GM12873 (cell line): Measurements from ENCODE around the gene MTSS2.

Experiments used
- CTCF ChIP-seq: IDR thresholded peaks from 2 replicates; pipeline ENCODE4 v1.5.1; 2012; ENCODE audit warnings: low read depth, mild to moderate bottlenecking, moderate library complexity, low read length, control low read depth; ENCODE audit not compliant: insufficient read depth; ENCODE audit errors: missing control alignments

The MTSS2 gene

GRCh38 chr16:70726892-70727361 is 41.1 kb upstream of the MTSS2 start:
- TF ChIP-seq CTCF = no peak

GRCh38 chr16:70725912-70726828 is 40.3 kb upstream of the MTSS2 start:
- no peak for TF ChIP-seq CTCF

- no peak for TF ChIP-seq CTCF
Measured at GRCh38 chr16:70725024-70725911, 39.4 kb upstream of the MTSS2 start.

GRCh38 chr16:70724146-70725023 is 38.5 kb upstream of the MTSS2 start:
- no peak for TF ChIP-seq CTCF

GRCh38 chr16:70723740-70724145 is 37.9 kb upstream of the MTSS2 start:
- TF ChIP-seq CTCF = no peak

- TF ChIP-seq CTCF = no peak
Measured at GRCh38 chr16:70721202-70721963, 35.5 kb upstream of the MTSS2 start.
